Measurements from ENCODE around the gene DSE. TPM values are rescaled to one million over a fixed set of nuclear protein-coding genes. Genes with fewer than 3 reads are reported as not detected.

Gene DSE
- total and polyA plus RNA-seq, 3 experiments from 2014 or later: 2.7 to 7.9 (median 7.5) TPM

DNA sequence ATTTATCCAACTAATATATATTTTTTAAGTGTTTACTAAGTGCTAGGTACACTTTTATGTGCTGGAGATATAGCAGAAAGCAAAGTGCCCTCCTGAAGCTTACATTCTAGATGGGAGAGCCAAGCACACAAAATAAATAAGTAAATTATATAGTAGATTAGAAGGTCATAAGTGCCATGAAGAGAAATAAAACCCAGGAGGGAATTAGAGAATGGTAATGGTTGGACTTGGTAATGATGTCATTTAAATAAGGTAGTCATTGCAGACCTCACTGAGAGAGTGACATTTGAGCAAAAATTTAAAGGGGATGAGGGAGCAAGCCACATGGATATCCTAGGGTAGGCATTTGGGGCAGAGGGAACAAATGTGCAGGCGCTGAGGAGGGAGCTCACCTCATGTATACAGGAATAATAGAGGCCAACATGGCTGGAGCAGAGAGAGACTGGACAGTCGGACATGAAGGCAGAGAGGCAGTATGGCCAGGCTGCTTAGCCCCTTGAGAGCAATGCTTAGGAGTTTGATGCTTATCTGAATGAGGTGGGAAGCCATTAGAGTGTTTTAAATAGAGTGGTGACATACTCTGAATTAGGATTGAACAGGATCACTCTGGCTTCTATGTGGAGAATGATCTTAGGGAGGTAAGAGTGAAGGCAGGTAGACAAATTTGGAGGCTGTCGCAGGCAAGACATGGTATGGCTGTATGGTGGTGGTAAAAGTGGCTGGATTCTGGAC, 14.1 kb downstream of the DSE start:
- CTCF ChIA-PET: no interaction called here
- Mint-ChIP-seq H3K9me3 (no peaks in the 10 kb centered on the region), H3K27ac (peak overlapping the region in 1 of 8 donors; percentile 19), H3K4me1 (peaks cover 10 to 25% (median 22%) of the 10 kb centered on the region in 3 donors), H3K36me3 (peaks cover 0 to 4% (median 4%) of the 10 kb centered on the region in 3 donors), H3K4me3 (no peak overlapping the region), H3K27me3 (peaks cover 4 to 7% of the 10 kb centered on the region in 2 donors)
- no peaks in the 10 kb centered on the region for H3K36me3 ChIP-seq (ENCODE audit: insufficient read depth, low read length)
- H3K4me1 ChIP-seq (ENCODE audit: insufficient read depth, low read length): no peaks in the 10 kb centered on the region
- DNase-seq: no peak
- POLR2A ChIA-PET: no interaction called here
- H3K4me3 ChIP-seq (ENCODE audit: low read length): no peak overlapping the region
- no peak overlapping the region for H3K27ac ChIP-seq (ENCODE audit: low read depth, low read length)
- no peaks in the 10 kb centered on the region for H3K9me3 ChIP-seq (ENCODE audit: low read length)
- H3K27me3 ChIP-seq (ENCODE audit: insufficient read depth, low read length, poor library complexity, severe bottlenecking): no peaks in the 10 kb centered on the region

DNA sequence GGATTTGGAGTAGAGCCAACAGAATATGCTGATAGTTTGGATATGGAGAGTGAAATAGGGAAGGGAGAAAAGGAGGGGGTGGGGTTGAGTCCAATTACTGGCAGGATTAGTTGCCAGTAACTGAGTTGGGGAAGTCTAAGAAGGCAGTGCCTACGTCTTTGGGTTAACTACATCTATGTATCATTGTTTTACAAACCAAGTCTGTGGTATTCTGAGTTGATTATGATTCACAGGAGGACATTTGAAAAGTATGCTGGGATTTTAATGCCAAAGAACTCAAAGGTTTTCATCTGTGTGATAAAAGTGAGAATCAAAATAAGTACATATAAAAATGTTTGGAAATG, 14.7 kb downstream of the DSE start:
- Histone ChIP-seq H3K36me3 (ENCODE audit: insufficient read depth, low read length) (no peaks in the 10 kb centered on the region), H3K9me3 (ENCODE audit: low read length) (no peaks in the 10 kb centered on the region), H3K27me3 (ENCODE audit: insufficient read depth, low read length, poor library complexity, severe bottlenecking) (no peaks in the 10 kb centered on the region), H3K27ac (ENCODE audit: low read depth, low read length) (no peak overlapping the region), H3K4me1 (ENCODE audit: insufficient read depth, low read length) (no peaks in the 10 kb centered on the region), H3K4me3 (ENCODE audit: low read length) (no peak overlapping the region)
- peaks cover 0 to 4% (median 4%) of the 10 kb centered on the region in 3 donors for H3K36me3 Mint-ChIP-seq
- ChIA-PET POLR2A (no interaction called here), CTCF (interaction anchor here (1.1 kb wide), 1 partner anchor 14 kb away, joined by 3 read pairs; the partner anchor contains the start of gene DSE)
- H3K4me1 Mint-ChIP-seq: peaks cover 10 to 25% (median 22%) of the 10 kb centered on the region in 3 donors
- peaks cover 4 to 7% of the 10 kb centered on the region in 2 donors for H3K27me3 Mint-ChIP-seq
- H3K27ac Mint-ChIP-seq: peak overlapping the region in 1 of 8 donors; percentile 19
- H3K4me3 Mint-ChIP-seq: no peak overlapping the region
- no peaks in the 10 kb centered on the region for H3K9me3 Mint-ChIP-seq
- DNase-seq: no peak

DNA sequence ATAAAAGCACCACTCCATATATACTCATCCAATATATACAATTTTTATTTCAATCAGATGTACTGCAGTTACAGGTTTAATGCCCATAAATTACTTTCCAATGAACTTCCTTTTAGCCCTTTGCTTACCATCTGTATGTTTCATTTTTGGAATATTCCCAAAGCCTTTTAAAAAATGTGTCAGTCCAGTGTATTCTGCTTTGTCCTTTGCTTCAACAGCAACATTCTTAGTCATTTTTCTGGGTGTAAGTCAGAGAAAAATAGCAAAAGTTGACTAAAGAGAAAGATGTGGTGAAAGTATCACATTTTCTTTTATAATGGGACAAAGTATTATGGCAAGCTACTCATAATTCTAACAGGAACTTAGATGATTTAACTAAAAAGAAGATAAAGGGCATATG, 15.2 kb downstream of the DSE start:
- CTCF ChIA-PET: interaction anchor here (1.1 kb wide), 1 partner anchor 15 kb away, joined by 3 read pairs; the partner anchor contains the start of gene DSE
- no peaks in the 10 kb centered on the region for H3K4me1 ChIP-seq (ENCODE audit: insufficient read depth, low read length)
- H3K4me1 Mint-ChIP-seq: peaks cover 12 to 30% (median 27%) of the 10 kb centered on the region in 3 donors
- H3K36me3 Mint-ChIP-seq: peaks cover 0 to 4% (median 3%) of the 10 kb centered on the region in 3 donors
- POLR2A ChIA-PET: no interaction called here
- H3K27ac ChIP-seq (ENCODE audit: low read depth, low read length): no peak overlapping the region
- H3K27me3 Mint-ChIP-seq: peaks cover 4 to 7% of the 10 kb centered on the region in 2 donors
- no peaks in the 10 kb centered on the region for H3K36me3 ChIP-seq (ENCODE audit: insufficient read depth, low read length)
- no peaks in the 10 kb centered on the region for H3K27me3 ChIP-seq (ENCODE audit: insufficient read depth, low read length, poor library complexity, severe bottlenecking)
- peak overlapping the region in 3 of 8 donors; percentile 11 to 41 (median 24) for H3K27ac Mint-ChIP-seq
- no peaks in the 10 kb centered on the region for H3K9me3 Mint-ChIP-seq
- no peak overlapping the region for H3K4me3 ChIP-seq (ENCODE audit: low read length)
- DNase-seq: no peak
- H3K9me3 ChIP-seq (ENCODE audit: low read length): no peaks in the 10 kb centered on the region
- no peak overlapping the region for H3K4me3 Mint-ChIP-seq

DNA sequence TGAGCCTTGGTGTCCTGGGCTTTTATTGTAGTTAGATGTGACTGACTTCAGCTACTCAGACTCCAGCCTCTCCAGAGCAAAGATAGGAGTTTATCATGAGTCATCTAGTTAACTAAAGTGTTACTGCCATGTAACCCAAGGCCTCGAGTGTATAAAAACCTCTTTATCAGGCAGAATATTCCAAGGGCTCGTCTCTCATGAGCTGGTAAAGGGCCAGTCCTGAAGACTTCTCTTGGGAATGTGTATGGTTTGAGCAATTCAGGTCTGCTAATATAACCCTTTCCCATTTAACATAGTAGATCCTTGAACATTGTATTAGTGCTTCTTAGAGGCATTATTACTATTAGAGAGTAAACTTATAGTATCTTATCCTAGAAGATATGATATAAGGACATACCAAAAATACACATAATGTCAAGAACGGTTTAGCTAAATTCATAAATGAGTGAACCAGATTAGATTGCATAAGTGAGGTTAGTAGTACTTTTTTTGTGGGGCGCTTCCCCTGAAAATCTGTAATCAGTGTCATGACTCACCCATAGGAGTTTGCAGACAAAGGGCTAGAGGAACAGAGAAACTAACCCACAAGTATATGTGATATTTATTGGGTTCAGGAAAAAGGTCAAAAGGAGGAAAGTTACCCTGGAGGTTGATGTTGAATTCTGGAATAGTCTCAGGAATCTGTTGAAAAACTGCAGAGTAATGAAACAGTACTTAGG, 16.0 kb downstream of the DSE start:
- H3K27ac ChIP-seq (ENCODE audit: low read depth, low read length): no peak overlapping the region
- ChIA-PET CTCF (interaction anchor here (1.1 kb wide), 1 partner anchor 15 kb away, joined by 3 read pairs; the partner anchor contains the start of gene DSE), POLR2A (no interaction called here)
- Mint-ChIP-seq H3K9me3 (no peaks in the 10 kb centered on the region), H3K27me3 (peaks cover 0 to 4% of the 10 kb centered on the region in 2 donors), H3K36me3 (peaks cover 0 to 4% (median 0%) of the 10 kb centered on the region in 3 donors), H3K27ac (peak overlapping the region in 5 of 8 donors; percentile 11 to 57 (median 13)), H3K4me1 (peaks cover 12 to 34% (median 31%) of the 10 kb centered on the region in 3 donors), H3K4me3 (peak overlapping the region in 1 of 7 donors; percentile 10)
- H3K36me3 ChIP-seq (ENCODE audit: insufficient read depth, low read length): no peaks in the 10 kb centered on the region
- no peaks in the 10 kb centered on the region for H3K27me3 ChIP-seq (ENCODE audit: insufficient read depth, low read length, poor library complexity, severe bottlenecking)
- no peaks in the 10 kb centered on the region for H3K4me1 ChIP-seq (ENCODE audit: insufficient read depth, low read length)
- H3K9me3 ChIP-seq (ENCODE audit: low read length): no peaks in the 10 kb centered on the region
- H3K4me3 ChIP-seq (ENCODE audit: low read length): no peak overlapping the region
- no peak for DNase-seq

DNA sequence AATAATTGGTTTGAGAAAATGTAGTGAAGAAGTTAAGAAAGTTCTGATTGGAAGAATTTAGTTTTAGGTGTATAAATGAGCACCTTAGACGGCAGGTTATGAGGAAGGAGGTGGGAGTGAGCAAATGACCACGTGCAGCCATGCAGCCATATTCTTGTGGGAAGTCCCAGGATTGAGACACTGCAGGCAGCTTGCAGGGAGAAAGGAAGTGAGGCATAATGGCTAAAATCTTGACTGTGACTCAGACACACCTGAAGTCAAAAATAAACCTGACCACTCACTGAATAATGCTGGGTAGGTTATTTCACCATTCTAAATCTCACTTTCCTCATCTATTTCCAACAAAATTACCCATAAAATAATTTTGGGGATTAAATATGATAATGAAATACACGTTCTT, 16.6 kb downstream of the DSE start:
- POLR2A ChIA-PET: no interaction called here
- H3K27ac Mint-ChIP-seq: peak overlapping the region in 4 of 8 donors; percentile 10 to 57 (median 12)

DNA sequence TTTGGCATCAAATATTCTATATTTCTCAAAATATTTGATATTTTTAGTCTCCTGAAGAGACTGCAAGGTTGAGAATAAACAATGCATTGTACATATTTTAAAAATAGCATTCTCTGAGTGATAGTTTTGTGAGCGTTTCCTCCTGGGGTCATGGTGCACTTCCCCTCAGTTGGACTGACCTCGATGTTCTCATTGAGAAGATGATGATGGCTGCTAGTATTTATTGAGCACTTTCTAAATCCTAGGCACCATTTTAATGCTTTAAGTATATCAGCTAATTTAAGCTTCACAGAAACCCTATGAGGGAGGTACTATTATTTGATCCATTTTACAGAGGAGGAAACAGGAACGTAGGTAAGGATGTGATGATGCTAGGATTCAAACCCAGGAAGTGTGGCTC, 18.2 kb downstream of the DSE start:
- peak overlapping the region in 6 of 8 donors; percentile 0 to 84 (median 52) for H3K27ac Mint-ChIP-seq
- H3K27me3 Mint-ChIP-seq: peaks cover 0 to 4% of the 10 kb centered on the region in 2 donors
- peak overlapping the region in 1 of 7 donors; percentile 17 for H3K4me3 Mint-ChIP-seq
- CTCF ChIA-PET: interaction anchor here (1.5 kb wide), 1 partner anchor 10 kb away, joined by 4 read pairs; no protein-coding TSS in a partner anchor
- peaks cover 12% of the 10 kb centered on the region for H3K4me1 ChIP-seq (ENCODE audit: insufficient read depth, low read length)
- no peaks in the 10 kb centered on the region for H3K27me3 ChIP-seq (ENCODE audit: insufficient read depth, low read length, poor library complexity, severe bottlenecking)
- peaks cover 25 to 54% (median 51%) of the 10 kb centered on the region in 3 donors for H3K4me1 Mint-ChIP-seq
- H3K36me3 Mint-ChIP-seq: no peaks in the 10 kb centered on the region
- no peaks in the 10 kb centered on the region for H3K36me3 ChIP-seq (ENCODE audit: insufficient read depth, low read length)
- no peak overlapping the region for H3K27ac ChIP-seq (ENCODE audit: low read depth, low read length)
- no peaks in the 10 kb centered on the region for H3K9me3 Mint-ChIP-seq
- no peak overlapping the region for H3K4me3 ChIP-seq (ENCODE audit: low read length)
- no peak for DNase-seq
- no peaks in the 10 kb centered on the region for H3K9me3 ChIP-seq (ENCODE audit: low read length)
- POLR2A ChIA-PET: interaction anchor here (1.1 kb wide), 1 partner anchor 276 kb away, joined by 3 read pairs; no protein-coding TSS in a partner anchor

More for the DNA sequence above, 16.6 kb downstream of the DSE start:
- Mint-ChIP-seq H3K9me3 (no peaks in the 10 kb centered on the region), H3K36me3 (peaks cover 0 to 2% (median 0%) of the 10 kb centered on the region in 3 donors), H3K4me3 (no peak overlapping the region), H3K27me3 (peaks cover 0 to 4% of the 10 kb centered on the region in 2 donors), H3K4me1 (peaks cover 16 to 39% (median 36%) of the 10 kb centered on the region in 3 donors)
- Histone ChIP-seq H3K4me1 (ENCODE audit: insufficient read depth, low read length) (peaks cover 4% of the 10 kb centered on the region), H3K27me3 (ENCODE audit: insufficient read depth, low read length, poor library complexity, severe bottlenecking) (no peaks in the 10 kb centered on the region), H3K27ac (ENCODE audit: low read depth, low read length) (no peak overlapping the region), H3K9me3 (ENCODE audit: low read length) (no peaks in the 10 kb centered on the region), H3K4me3 (ENCODE audit: low read length) (no peak overlapping the region), H3K36me3 (ENCODE audit: insufficient read depth, low read length) (no peaks in the 10 kb centered on the region)
- DNase-seq: no peak
- CTCF ChIA-PET: no interaction called here

DNA sequence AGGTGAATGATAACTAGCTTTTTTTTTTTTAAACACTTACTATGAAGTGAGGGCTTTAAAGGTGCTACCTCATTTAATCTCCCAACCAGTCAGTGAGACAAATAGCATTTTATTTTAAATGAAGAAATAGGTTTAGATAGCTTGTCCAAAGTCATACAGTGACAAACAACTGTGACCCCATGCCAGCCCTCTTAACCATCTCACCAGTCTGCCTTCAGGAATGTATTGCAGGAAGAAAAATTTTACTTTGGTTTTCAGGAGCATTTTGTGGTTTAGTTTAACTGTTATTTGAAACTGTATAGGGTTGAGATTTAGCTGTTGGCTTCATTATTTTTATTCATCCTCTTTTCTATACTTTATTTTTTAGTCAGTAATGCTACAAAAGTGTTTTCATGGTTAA, 18.6 kb downstream of the DSE start:
- no peak for DNase-seq
- no peak overlapping the region for H3K27ac ChIP-seq (ENCODE audit: low read depth, low read length)
- Mint-ChIP-seq H3K36me3 (no peaks in the 10 kb centered on the region), H3K27me3 (peaks cover 0 to 4% of the 10 kb centered on the region in 2 donors), H3K4me3 (peak overlapping the region in 1 of 7 donors; percentile 17), H3K4me1 (peaks cover 25 to 54% (median 51%) of the 10 kb centered on the region in 3 donors), H3K9me3 (no peaks in the 10 kb centered on the region), H3K27ac (peak overlapping the region in 5 of 8 donors; percentile 18 to 84 (median 53))
- H3K4me3 ChIP-seq (ENCODE audit: low read length): no peak overlapping the region
- H3K36me3 ChIP-seq (ENCODE audit: insufficient read depth, low read length): no peaks in the 10 kb centered on the region
- CTCF ChIA-PET: interaction anchor here (1.5 kb wide), 1 partner anchor 10 kb away, joined by 4 read pairs; no protein-coding TSS in a partner anchor
- H3K9me3 ChIP-seq (ENCODE audit: low read length): no peaks in the 10 kb centered on the region
- H3K4me1 ChIP-seq (ENCODE audit: insufficient read depth, low read length): peaks cover 12% of the 10 kb centered on the region
- POLR2A ChIA-PET: interaction anchor here (1.1 kb wide), 1 partner anchor 275 kb away, joined by 3 read pairs; no protein-coding TSS in a partner anchor
- no peaks in the 10 kb centered on the region for H3K27me3 ChIP-seq (ENCODE audit: insufficient read depth, low read length, poor library complexity, severe bottlenecking)

Data from CD8-positive, alpha-beta memory T cell (primary cell).